Upper lobe of right lung (tissue), 1 donor: ENCODE measurements around the gene AKAP8. TPM values are rescaled to one million over a fixed set of nuclear protein-coding genes. Genes with fewer than 3 reads are reported as not detected.

Source experiments
- ATAC-seq: fragments of 200-7000 bp; cut with Tn5 transposase; one replicate; pipeline ENCODE4 v1.9.1; 2020; ENCODE audit warnings: mild to moderate bottlenecking, moderate library complexity
- DNase-seq: peaks from one replicate; pipeline ENCODE4 v3.0.0-alpha.2; 2020
- H3K27ac ChIP-seq: fragments of 200-600 bp; one replicate; pipeline ENCODE4 v1.8.0; 2022
- H3K27me3 ChIP-seq: fragments of 200-600 bp; one replicate; pipeline ENCODE4 v1.8.0; 2022; ENCODE audit warnings: mild to moderate bottlenecking
- H3K36me3 ChIP-seq: fragments of 200-600 bp; one replicate; pipeline ENCODE4 v1.8.0; 2022
- H3K4me1 ChIP-seq: fragments of 200-600 bp; one replicate; pipeline ENCODE4 v1.8.0; 2022
- H3K4me3 ChIP-seq: fragments of 200-600 bp; one replicate; pipeline ENCODE4 v1.8.0; 2022; ENCODE audit warnings: mild to moderate bottlenecking
- H3K9me3 ChIP-seq: fragments of 200-600 bp; one replicate; pipeline ENCODE4 v1.8.0; 2022
- CTCF ChIP-seq: fragments of 200-600 bp; IDR thresholded peaks from one replicate; pipeline ENCODE4 v1.8.0; 2022; ENCODE audit warnings: antibody characterized with exemption
- intact Hi-C: fragments of 100-400 bp; cut with DNase I; formaldehyde crosslinking; loops from one replicate; pipeline ENCODE4 v1.11.0; 2022
- total RNA-seq: library from RNA; stranded (reverse); fragmentation: NEBNext Ultra II Directional; extraction: Animal tissue kit (Norgen Biotek cat#: 25700); gene quantifications from one replicate; pipeline ENCODE4 v1.2.1, GENCODE V29; 2021
- donor health status: DM: no; HTN: yes; CAD: no; lungs with severe emphysema.

AKAP8 gene
- total RNA-seq, 1 donor from 2014 or later = 31.0 TPM

GRCh38 chr19:15424692-15425272, 45.2 kb upstream of the AKAP8 start:
- H3K4me3 ChIP-seq = no peak overlapping the region
- no peak for ATAC-seq
- H3K27me3 ChIP-seq = no peaks in the 10 kb centered on the region
- peaks cover 4% of the 10 kb centered on the region for H3K4me1 ChIP-seq
- H3K27ac ChIP-seq = no peak overlapping the region
- H3K36me3 ChIP-seq = peaks cover 66% of the 10 kb centered on the region
- no peak for DNase-seq
- H3K9me3 ChIP-seq = no peaks in the 10 kb centered on the region
- intact Hi-C loops = no loop called here
- no peak for TF ChIP-seq CTCF

GRCh38 chr19:15424121-15424520, 44.5 kb upstream of the AKAP8 start:
- Histone ChIP-seq H3K9me3 (no peaks in the 10 kb centered on the region), H3K27me3 (no peaks in the 10 kb centered on the region), H3K4me3 (no peak overlapping the region), H3K27ac (no peak overlapping the region), H3K4me1 (peaks cover 4% of the 10 kb centered on the region), H3K36me3 (peaks cover 65% of the 10 kb centered on the region)
- DNase-seq = no peak
- intact Hi-C loops = no loop called here
- no peak for ATAC-seq
- TF ChIP-seq CTCF = no peak

- Histone ChIP-seq H3K9me3 (no peaks in the 10 kb centered on the region), H3K36me3 (peaks cover 58% of the 10 kb centered on the region), H3K4me3 (no peak overlapping the region), H3K27me3 (no peaks in the 10 kb centered on the region), H3K27ac (no peak overlapping the region), H3K4me1 (peaks cover 4% of the 10 kb centered on the region)
- intact Hi-C loops = no loop called here
- no peak for ATAC-seq
- DNase-seq = no peak
- no peak for TF ChIP-seq CTCF
Observed at GRCh38 chr19:15423130-15423529, 43.5 kb upstream of the AKAP8 start.

GRCh38 chr19:15422296-15423075, 42.9 kb upstream of the AKAP8 start:
- intact Hi-C loops = no loop called here
- H3K4me3 ChIP-seq = no peak overlapping the region
- peaks cover 8% of the 10 kb centered on the region for H3K4me1 ChIP-seq
- no peaks in the 10 kb centered on the region for H3K9me3 ChIP-seq
- no peaks in the 10 kb centered on the region for H3K27me3 ChIP-seq
- DNase-seq (no peak), ATAC-seq (no peak)
- H3K27ac ChIP-seq = peak overlapping the region; percentile 51
- H3K36me3 ChIP-seq = peaks cover 51% of the 10 kb centered on the region
- no peak for TF ChIP-seq CTCF

GRCh38 chr19:15421721-15422260, 42.2 kb upstream of the AKAP8 start:
- Histone ChIP-seq H3K27ac (peak overlapping the region; percentile 51), H3K36me3 (peaks cover 45% of the 10 kb centered on the region), H3K4me1 (peaks cover 15% of the 10 kb centered on the region), H3K4me3 (no peak overlapping the region), H3K9me3 (no peaks in the 10 kb centered on the region), H3K27me3 (no peaks in the 10 kb centered on the region)
- DNase-seq (no peak), ATAC-seq (no peak)
- TF ChIP-seq CTCF = no peak
- intact Hi-C loops = no loop called here
